Type B pancreatic cell (in vitro differentiated cells): Measurements from ENCODE around the gene JAKMIP1. TPM values are rescaled to one million over a fixed set of nuclear protein-coding genes. Genes with fewer than 3 reads are reported as not detected.
A peak's percentile ranks its signal among the peaks of the same experiment; 100 is the strongest.

Source experiments
- DNase-seq: peaks from one replicate; pipeline ENCODE4 v3.0.0; 2021; ENCODE audit warnings: mixed read lengths; ENCODE audit not compliant: unreplicated experiment; ENCODE audit errors: extremely low spot score
- H3K27ac Mint-ChIP-seq: 2 replicates; pipeline ENCODE4 v1.8.0; 2021; ENCODE audit warnings: mild to moderate bottlenecking, mixed read lengths
- H3K27me3 Mint-ChIP-seq: 2 replicates; pipeline ENCODE4 v1.8.0; 2021; ENCODE audit warnings: mixed read lengths
- H3K36me3 Mint-ChIP-seq: 2 replicates; pipeline ENCODE4 v1.8.0; 2021; ENCODE audit warnings: mixed read lengths
- H3K4me1 Mint-ChIP-seq: one replicate; pipeline ENCODE4 v1.8.0; 2021; ENCODE audit warnings: mixed read lengths; ENCODE audit not compliant: unreplicated experiment
- H3K4me3 Mint-ChIP-seq: 2 replicates; pipeline ENCODE4 v1.8.0; 2021; ENCODE audit warnings: mild to moderate bottlenecking, mixed read lengths
- H3K9me3 Mint-ChIP-seq: 2 replicates; pipeline ENCODE4 v1.8.0; 2021; ENCODE audit warnings: mixed read lengths
- CTCF ChIP-seq: fragments of 200-600 bp; sonication (generic); conservative IDR thresholded peaks from 2 replicates; pipeline ENCODE4 v1.5.0; 2021; ENCODE audit warnings: antibody characterized with exemption, mild to moderate bottlenecking
- total RNA-seq: library from RNA; stranded (reverse); gene quantifications from 2 replicates; pipeline ENCODE4 v1.2.1, GENCODE V29; 2021; ENCODE audit warnings: low replicate concordance

Gene JAKMIP1
- total RNA-seq, 1 donor from 2014 or later: 0.89 TPM

- Mint-ChIP-seq H3K9me3 (no peaks in the 10 kb centered on the region), H3K27ac (no peak overlapping the region), H3K4me1 (no peaks in the 10 kb centered on the region), H3K36me3 (no peaks in the 10 kb centered on the region), H3K4me3 (no peak overlapping the region), H3K27me3 (peaks cover 44% of the 10 kb centered on the region)
- TF ChIP-seq CTCF: no peak
- no peak for DNase-seq
These were observed 26.2 kb upstream of the JAKMIP1 start for GRCh38 chr4:6226506-6226905.

GRCh38 chr4:6225469-6225868, 25.1 kb upstream of the JAKMIP1 start:
- no peaks in the 10 kb centered on the region for H3K36me3 Mint-ChIP-seq
- peaks cover 54% of the 10 kb centered on the region for H3K27me3 Mint-ChIP-seq
- H3K4me3 Mint-ChIP-seq: no peak overlapping the region
- no peaks in the 10 kb centered on the region for H3K4me1 Mint-ChIP-seq
- H3K27ac Mint-ChIP-seq: no peak overlapping the region
- H3K9me3 Mint-ChIP-seq: no peaks in the 10 kb centered on the region
- no peak for DNase-seq
- no peak for TF ChIP-seq CTCF

GRCh38 chr4:6224735-6225134, 24.4 kb upstream of the JAKMIP1 start:
- no peak overlapping the region for H3K27ac Mint-ChIP-seq
- no peak for TF ChIP-seq CTCF
- H3K4me3 Mint-ChIP-seq: no peak overlapping the region
- DNase-seq: no peak
- H3K36me3 Mint-ChIP-seq: no peaks in the 10 kb centered on the region
- H3K4me1 Mint-ChIP-seq: no peaks in the 10 kb centered on the region
- peaks cover 59% of the 10 kb centered on the region for H3K27me3 Mint-ChIP-seq
- H3K9me3 Mint-ChIP-seq: no peaks in the 10 kb centered on the region

- Mint-ChIP-seq H3K27ac (no peak overlapping the region), H3K4me1 (no peaks in the 10 kb centered on the region), H3K27me3 (peaks cover 69% of the 10 kb centered on the region), H3K4me3 (peak overlapping the region; percentile 39), H3K36me3 (no peaks in the 10 kb centered on the region), H3K9me3 (no peaks in the 10 kb centered on the region)
- no peak for TF ChIP-seq CTCF
- no peak for DNase-seq
These were observed 22.5 kb upstream of the JAKMIP1 start for GRCh38 chr4:6222761-6223292.

- H3K4me3 Mint-ChIP-seq: peak overlapping the region; percentile 84
- H3K4me1 Mint-ChIP-seq: no peaks in the 10 kb centered on the region
- no peak for DNase-seq
- H3K27ac Mint-ChIP-seq: no peak overlapping the region
- H3K9me3 Mint-ChIP-seq: no peaks in the 10 kb centered on the region
- no peaks in the 10 kb centered on the region for H3K36me3 Mint-ChIP-seq
- TF ChIP-seq CTCF: no peak
- H3K27me3 Mint-ChIP-seq: peaks cover 75% of the 10 kb centered on the region
These were observed 21.8 kb upstream of the JAKMIP1 start for GRCh38 chr4:6221851-6222760.
